SHP77 (cell line): Measurements from ENCODE around the gene OBSL1.

Source experiments
- DNase-seq, 2 experiments: peaks; one replicate each; lab custom pipeline; 2025; lab: John Stamatoyannopoulos, UW

Gene OBSL1

GRCh38 chr2:219512524-219513216, 58.7 kb downstream of the OBSL1 start:
- DNase-seq = peak in 1 of 2 experiments; percentile 27

DNA sequence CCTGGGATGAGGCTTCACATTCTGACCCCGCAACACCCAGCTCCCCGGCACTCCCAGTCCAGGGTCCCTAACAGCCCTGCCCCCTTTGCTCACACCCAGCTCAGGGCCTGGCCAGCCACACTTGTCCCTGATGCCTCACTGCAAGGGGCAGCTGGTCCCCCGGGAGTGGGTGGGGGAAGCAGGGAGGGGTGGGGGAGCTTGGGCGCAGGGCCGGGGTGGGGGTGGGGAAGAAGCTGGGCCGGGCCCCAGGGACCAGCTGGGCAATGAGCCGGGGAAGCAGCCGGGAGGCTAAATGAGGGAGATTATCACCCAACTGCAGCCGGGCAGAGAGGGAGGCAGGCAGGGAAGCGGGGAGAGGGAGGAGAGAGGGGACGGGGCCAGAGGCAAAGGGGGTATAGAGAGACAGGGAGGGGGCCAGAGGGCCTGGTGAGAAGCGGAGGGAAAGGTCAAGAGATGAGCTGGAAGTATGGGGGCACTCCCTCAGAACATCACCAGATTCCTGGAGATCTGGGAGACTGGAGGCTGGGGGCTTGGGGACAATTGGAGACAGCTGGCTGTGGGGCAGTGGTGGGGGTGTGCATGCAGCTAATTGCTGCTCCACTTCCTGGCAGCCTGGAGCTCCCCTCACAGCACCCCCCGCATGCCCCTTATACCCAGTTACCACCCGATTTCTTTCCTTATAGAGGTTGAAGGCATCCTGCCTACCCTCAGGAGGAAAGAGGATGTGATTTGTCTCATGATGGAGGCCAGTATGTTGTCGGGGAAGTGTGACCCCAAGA, 59.6 kb downstream of the OBSL1 start:
- DNase-seq = peak; percentile 19 to 47

DNA sequence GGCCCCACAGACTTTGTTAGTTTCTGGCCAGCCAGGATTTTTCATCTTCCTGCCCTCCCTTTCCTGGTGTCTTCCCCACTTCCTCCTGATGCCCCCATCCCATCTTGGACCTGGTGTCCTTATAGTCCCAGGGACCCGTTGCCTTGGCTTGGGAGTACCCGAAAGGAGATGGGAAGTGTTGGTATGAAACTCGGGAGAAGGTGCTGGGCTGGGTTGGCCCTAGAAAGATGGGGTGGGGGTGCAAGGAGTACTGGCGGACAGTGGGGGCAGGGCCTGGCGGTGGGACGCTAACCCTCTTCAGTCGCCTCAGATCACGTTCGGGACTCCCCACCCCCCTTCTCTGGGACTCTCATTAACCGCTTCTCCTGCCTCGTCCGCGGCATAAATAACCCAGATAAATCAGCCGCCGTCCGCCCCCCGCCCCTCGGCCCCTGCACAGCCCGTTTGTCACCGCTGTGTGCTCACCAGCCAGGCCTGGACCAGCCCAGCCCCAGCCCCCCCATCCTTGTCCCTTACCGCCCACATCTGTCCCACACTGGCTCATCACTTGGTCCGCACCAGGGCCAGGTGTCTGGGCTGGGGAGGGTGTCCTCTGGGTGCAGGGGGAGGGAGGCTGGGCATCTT, 60.7 kb downstream of the OBSL1 start:
- DNase-seq = no peak

- DNase-seq = peak; percentile 52 to 59
Observed at GRCh38 chr2:219509780-219510511, 61.4 kb downstream of the OBSL1 start.

DNA sequence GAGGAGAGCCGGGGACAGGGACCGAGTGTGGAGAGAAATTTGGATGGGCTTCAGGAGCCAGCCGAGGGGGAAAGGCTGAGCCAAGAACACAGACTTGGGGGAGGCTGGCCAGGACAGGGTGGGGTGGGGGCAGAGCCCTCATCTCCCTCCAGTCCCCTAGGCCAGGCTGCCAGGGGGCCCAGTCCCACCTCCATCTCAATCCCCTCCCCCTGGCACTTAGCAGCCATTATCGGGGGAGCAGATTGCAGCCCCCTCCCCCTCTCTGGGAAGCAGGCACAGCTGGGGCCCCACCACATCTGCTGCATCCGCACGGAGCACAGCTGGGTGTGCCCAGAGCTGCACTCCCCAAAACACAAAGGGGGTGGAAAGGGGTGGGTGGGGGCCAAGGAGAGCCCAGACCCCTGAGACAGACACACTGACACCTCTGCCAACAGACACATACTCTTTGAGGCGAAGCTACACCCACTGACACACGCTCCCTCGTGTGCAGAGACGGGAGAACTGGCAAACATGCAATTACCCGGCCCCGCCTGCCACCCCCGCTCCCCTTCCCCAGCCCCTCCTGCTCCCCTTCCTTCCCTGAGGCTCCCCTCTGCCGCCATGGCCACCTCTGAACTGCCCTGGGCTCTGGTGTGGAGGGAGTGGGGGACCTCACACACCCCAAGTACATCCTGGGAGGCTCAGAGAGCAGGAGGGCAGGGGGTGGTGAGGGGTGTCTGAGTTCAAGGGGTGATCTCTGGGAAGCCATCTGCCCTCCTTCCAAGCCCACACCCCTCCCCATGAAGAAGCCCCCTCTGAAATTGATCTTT, 62.2 kb downstream of the OBSL1 start:
- no peak for DNase-seq

- no peak for DNase-seq
Observed at GRCh38 chr2:219508444-219508734, 63.0 kb downstream of the OBSL1 start.

DNA sequence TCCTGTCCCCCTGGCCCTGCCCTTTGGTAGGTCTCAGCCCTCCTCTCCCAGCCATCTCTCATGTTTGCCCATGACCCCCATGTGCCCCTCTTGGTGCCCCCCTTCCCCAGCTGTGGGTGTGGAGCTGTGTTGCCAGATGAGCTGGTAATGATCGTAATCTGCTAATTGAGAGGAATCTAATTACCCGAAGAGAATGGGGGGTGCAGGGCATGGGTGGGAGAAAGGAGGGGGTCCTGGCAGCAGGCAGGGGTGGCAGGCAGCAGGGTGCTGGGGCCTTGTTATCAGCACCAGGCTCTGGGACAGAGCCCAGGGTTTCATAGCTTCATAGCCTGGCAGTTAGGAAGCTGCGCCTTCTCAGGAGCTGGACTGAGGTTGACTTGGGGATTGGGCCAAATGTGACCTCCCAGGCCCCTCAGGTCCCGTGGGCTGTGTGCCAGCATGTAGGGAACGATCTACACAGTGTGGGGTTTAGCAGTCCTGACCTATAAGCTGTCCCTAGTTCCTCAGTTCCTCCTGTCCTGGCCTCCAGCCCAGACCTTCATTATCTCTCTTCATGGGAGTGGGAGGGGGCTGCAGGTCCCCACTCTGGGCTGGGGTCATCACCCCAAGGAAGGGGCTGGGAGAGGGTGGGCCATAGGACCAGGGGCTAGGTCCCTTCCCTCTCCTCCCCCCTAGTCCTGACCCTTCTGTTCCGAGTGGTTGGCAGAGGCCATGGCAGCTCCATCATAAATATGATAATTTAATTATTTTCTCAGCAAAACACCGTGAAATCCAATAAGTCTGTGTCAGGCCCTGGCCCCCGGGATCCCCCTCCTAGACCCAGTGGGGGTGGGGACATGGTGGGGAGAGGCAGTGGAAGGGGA, 63.5 kb downstream of the OBSL1 start:
- no peak for DNase-seq

GRCh38 chr2:219506802-219507526, 64.4 kb downstream of the OBSL1 start:
- DNase-seq = no peak

GRCh38 chr2:219506153-219506801, 65.1 kb downstream of the OBSL1 start:
- no peak for DNase-seq

DNA sequence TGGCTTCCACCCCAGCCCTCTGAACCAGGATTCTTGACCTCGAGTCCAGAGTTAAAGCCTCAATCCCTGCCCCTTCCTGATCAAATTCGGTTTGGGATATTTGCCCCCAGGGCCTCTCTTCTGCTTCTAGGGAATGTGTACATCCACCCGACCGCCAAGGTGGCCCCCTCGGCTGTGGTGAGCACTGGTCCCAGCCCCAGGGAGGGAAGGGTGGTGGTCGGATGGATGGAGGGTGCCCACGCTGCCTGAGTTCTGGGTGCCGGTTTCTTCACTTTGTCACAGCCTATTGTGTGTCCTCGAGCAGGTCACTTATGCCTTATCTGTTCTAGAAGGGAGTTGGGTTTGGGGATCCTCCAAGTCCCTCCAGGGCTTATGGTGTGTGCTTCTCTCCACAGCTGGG, 65.8 kb downstream of the OBSL1 start:
- DNase-seq = no peak

DNA sequence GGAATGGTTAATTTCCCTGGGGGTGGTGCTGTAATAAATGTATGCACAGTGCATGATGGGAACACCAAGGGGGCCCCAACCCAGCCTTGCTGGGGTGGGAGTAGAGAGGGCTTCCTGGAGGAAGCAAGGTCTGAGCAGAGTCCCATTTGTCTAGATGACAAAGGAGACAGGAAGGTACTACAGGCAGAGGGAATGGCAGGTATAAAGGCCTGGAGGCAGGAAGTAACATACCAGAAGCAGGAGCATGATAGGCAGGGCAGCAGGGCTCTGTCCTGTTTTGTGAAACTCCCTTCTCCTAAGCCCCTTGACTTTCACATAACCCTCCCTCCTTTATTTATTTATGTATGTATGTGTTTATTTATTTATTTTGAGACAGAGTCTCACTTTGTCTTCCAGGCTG, 68.7 kb downstream of the OBSL1 start:
- no peak for DNase-seq

DNA sequence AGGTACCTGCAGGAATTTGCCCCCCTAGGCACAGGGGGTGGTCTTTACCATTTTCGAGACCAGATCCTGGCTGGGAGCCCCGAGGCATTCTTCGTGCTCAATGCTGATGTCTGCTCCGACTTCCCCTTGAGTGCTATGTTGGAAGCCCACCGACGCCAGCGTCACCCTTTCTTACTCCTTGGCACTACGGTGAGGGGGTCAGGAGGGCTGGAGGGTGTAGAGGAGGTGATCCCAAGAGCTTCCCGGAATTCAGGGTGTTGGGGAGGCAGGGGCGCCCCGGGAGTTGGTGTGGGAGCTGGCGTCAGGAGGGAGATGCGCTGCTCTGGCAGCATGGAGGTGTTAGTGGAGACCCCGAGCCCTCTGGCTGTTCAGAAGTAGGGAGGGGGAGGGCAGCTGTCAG, 69.5 kb downstream of the OBSL1 start:
- DNase-seq = no peak
